ENCODE data around the gene DYTN.
"Not testable (repeated sequence)": the region's sequence is repeated elsewhere in the genome, so short reads cannot be mapped to it uniquely, and the experiment has no call there.

The DYTN gene

GRCh38 chr2:206718296-206718695 is at the start of gene DYTN:
TSS of gene DYTN (minus strand) at chr2:206718396. CDS start at chr2:206718279, 117 bp downstream.
- DNase-seq: no peak

GRCh38 chr2:206766057-206766930 is 48.1 kb upstream of the DYTN start:
- no peak for DNase-seq

GRCh38 chr2:206765242-206766056 is 47.3 kb upstream of the DYTN start, which contains the start of the genes FASTKD2 and MDH1B:
TSS of gene FASTKD2 (plus strand) at chr2:206765606. CDS start at chr2:206766694, 1,088 bp downstream.
TSS of gene MDH1B (minus strand) at chr2:206765328. CDS start at chr2:206765271, 57 bp downstream.
- peak; percentile 95 for DNase-seq

GRCh38 chr2:206764673-206765241 is 46.6 kb upstream of the DYTN start:
- peak; percentile 72 for DNase-seq

GRCh38 chr2:206756816-206757215 is 38.6 kb upstream of the DYTN start:
- no peak for DNase-seq

GRCh38 chr2:206740800-206741199 is 22.6 kb upstream of the DYTN start:
- no peak for DNase-seq

GRCh38 chr2:206739271-206739670 is 21.1 kb upstream of the DYTN start:
- DNase-seq: no peak

GRCh38 chr2:206736935-206737334 is 18.7 kb upstream of the DYTN start:
- DNase-seq: no peak

GRCh38 chr2:206733341-206733740 is 15.1 kb upstream of the DYTN start:
- no peak for DNase-seq

- no peak for DNase-seq
These were observed 10.3 kb upstream of the DYTN start for GRCh38 chr2:206728277-206729199.

- DNase-seq: no peak
These were observed 9.1 kb upstream of the DYTN start for GRCh38 chr2:206727287-206727686.

GRCh38 chr2:206723288-206723687 is 5.1 kb upstream of the DYTN start:
- no peak for DNase-seq

GRCh38 chr2:206721256-206721920 is 3.2 kb upstream of the DYTN start:
- no peak for DNase-seq

GRCh38 chr2:206716623-206717022 is 1.6 kb downstream of the DYTN start:
- DNase-seq: no peak

GRCh38 chr2:206715183-206715582 is 3.0 kb downstream of the DYTN start:
- DNase-seq: not testable (repeated sequence)

GRCh38 chr2:206713746-206714145 is 4.5 kb downstream of the DYTN start:
- DNase-seq: no peak

GRCh38 chr2:206708286-206708685 is 9.9 kb downstream of the DYTN start:
- DNase-seq: no peak

GRCh38 chr2:206707164-206707701 is 11.0 kb downstream of the DYTN start:
- no peak for DNase-seq

GRCh38 chr2:206701952-206702605 is 16.1 kb downstream of the DYTN start:
- DNase-seq: peak; percentile 36

- no peak for DNase-seq
These were observed 18.0 kb downstream of the DYTN start for GRCh38 chr2:206700156-206700555.

GRCh38 chr2:206698811-206699210 is 19.4 kb downstream of the DYTN start:
- DNase-seq: no peak

Measured in NCI-H2227 treated with DMSO at 0.1 percent for 48 hours (cell line).